IPS-18a (cell line): ENCODE measurements around the gene NME4.
"Not testable (repeated sequence)": the region's sequence is repeated elsewhere in the genome, so short reads cannot be mapped to it uniquely, and the experiment has no call there.

ENCODE experiments used
- H3K27ac ChIP-seq: one replicate; pipeline ENCODE4 v1.5.1; 2013; ENCODE audit warnings: low read length
- H3K27me3 ChIP-seq: one replicate; pipeline ENCODE4 v1.6.1; 2013; ENCODE audit warnings: mild to moderate bottlenecking, low read length; ENCODE audit not compliant: control insufficient read depth, insufficient read depth
- H3K36me3 ChIP-seq: one replicate; pipeline ENCODE4 v1.6.1; 2013; ENCODE audit warnings: low read depth, low read length; ENCODE audit not compliant: control insufficient read depth
- H3K4me1 ChIP-seq: one replicate; pipeline ENCODE4 v1.6.1; 2013; ENCODE audit warnings: low read depth, low read length; ENCODE audit not compliant: control insufficient read depth
- H3K4me3 ChIP-seq: one replicate; pipeline ENCODE4 v1.5.1; 2013; ENCODE audit warnings: low read length
- H3K9ac ChIP-seq: one replicate; pipeline ENCODE4 v1.6.1; 2013; ENCODE audit warnings: mild to moderate bottlenecking, low read length, moderate library complexity
- H3K9me3 ChIP-seq: one replicate; pipeline ENCODE4 v1.6.1; 2013; ENCODE audit warnings: low read depth, low read length; ENCODE audit not compliant: control insufficient read depth

Gene NME4

DNA sequence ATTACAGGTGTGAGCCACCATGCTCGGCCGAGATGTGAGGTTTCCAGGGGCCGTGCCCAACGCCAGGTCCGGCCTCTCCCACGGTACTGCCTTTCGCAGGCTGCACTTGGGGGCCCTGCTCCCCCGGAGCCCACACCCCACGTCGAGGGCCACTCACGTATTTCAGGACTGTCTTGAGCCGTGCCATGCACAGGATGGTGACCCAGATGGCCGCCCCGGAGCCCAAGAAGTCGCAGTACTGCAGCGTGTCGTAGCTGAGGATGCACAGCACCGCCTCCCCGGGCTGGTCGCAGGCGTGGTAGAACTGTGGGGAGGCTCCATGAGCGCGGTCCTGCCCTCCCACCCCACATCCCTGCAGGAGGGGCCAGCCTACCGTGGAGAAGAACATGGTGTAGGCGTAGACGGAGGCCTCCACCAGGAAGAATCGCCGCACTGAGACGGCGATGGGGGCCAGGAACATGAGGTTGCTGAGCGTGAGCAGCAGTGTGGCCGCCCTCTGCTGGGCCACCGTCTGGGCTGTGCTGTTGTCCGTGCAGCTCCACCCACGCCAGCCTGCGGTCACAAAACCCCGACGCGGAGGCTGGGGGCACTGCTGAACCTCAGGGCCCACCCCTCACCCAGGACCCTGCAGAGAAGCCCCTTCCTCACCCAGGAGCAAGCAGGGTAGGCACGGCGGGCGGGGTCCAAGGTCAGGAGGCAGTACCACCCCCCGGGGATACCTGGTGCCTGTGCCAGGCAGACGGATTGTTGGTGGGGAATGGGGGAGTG lies 23.0 kb upstream of the NME4 start:
- peaks cover 45% of the 10 kb centered on the region for H3K36me3 ChIP-seq
- no peak overlapping the region for H3K9ac ChIP-seq
- H3K4me1 ChIP-seq: no peaks in the 10 kb centered on the region
- H3K9me3 ChIP-seq: no peaks in the 10 kb centered on the region
- H3K4me3 ChIP-seq: no peak overlapping the region
- H3K27ac ChIP-seq: no peak overlapping the region
- H3K27me3 ChIP-seq: no peaks in the 10 kb centered on the region

DNA sequence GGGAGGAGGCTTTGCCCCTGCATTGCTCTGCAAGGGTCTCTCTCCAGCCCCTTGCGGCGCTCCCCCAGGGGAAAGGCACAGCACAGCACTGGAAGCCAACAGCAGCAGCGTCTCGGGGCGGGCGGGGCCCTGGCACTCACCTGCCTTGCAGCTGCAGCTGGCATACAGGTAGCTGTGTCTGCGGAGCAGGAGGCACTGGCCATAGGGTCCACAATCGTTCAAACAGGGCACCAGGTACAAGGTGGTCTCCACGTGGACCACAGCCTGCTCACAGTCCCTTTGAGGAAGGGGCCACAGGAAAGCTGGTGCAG lies 22.4 kb upstream of the NME4 start:
- H3K27ac ChIP-seq: no peak overlapping the region
- H3K9ac ChIP-seq: no peak overlapping the region
- no peaks in the 10 kb centered on the region for H3K4me1 ChIP-seq
- H3K9me3 ChIP-seq: no peaks in the 10 kb centered on the region
- no peaks in the 10 kb centered on the region for H3K27me3 ChIP-seq
- H3K4me3 ChIP-seq: no peak overlapping the region
- H3K36me3 ChIP-seq: peaks cover 44% of the 10 kb centered on the region

DNA sequence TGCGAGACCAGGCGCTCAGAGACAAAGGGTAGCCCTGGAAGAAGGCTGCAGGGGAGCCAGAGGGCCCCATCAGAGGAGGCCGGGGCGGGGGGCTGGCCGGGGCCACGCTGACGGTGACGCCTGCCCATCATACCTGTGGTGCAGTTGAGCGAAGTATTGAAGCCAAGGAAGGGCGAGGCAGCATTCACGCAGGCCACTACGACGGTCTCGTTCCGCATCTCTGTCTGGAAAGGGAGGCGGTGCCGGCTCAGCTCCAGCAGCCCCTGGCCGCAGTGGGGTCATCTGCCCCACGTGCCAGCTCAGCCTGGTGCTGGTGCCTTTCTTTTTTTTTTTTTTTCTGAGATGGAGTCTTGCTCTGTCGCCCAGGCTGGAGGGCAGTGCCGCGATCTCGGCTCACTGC lies 21.8 kb upstream of the NME4 start:
- Histone ChIP-seq H3K4me3 (no peak overlapping the region), H3K4me1 (no peaks in the 10 kb centered on the region), H3K36me3 (peaks cover 44% of the 10 kb centered on the region), H3K9ac (no peak overlapping the region), H3K9me3 (no peaks in the 10 kb centered on the region), H3K27me3 (no peaks in the 10 kb centered on the region), H3K27ac (no peak overlapping the region)

DNA sequence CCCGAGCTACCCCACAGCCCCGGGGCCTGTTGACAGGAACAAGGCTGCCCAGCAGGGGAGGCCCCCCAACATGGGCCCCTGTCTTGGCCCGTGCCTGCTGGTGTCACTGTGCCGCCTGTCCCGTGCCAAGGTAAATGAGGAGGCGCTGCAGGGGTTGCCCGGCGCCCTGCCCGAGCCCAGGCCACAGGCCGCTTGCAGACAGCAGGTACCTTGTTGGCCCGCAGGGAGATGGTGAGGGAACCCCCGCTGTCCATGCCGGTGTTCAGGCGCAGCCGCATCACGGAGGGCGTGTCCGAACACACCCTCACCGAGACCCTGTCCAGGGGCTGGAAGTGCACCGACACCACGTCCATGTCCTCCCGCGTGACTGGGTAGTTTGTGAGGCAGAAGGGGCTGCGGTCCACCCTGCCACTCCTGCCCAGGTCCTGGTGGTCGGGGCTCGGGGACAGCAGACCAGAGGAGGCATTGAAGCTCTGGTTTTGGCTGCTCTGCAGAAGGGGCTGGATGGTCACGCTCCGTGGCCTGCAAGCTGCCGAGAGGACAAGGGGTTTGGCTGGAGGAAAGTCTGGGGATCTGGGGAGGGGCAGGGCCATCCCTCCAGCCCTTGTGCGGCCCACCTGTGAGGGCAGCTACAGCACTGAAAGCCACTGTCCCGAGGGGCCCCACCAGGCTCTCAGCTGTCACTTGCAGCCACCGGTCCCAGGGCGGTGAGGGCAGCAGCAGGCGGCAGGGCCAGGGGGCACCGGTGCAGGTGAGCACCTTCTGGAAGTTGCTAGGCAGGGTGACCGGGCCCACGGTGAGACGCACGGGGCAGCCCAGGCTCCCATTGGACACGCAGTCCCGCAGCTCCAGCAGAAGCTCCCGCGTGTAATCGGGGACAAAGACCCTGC lies 20.8 kb upstream of the NME4 start:
- no peak overlapping the region for H3K27ac ChIP-seq

DNA sequence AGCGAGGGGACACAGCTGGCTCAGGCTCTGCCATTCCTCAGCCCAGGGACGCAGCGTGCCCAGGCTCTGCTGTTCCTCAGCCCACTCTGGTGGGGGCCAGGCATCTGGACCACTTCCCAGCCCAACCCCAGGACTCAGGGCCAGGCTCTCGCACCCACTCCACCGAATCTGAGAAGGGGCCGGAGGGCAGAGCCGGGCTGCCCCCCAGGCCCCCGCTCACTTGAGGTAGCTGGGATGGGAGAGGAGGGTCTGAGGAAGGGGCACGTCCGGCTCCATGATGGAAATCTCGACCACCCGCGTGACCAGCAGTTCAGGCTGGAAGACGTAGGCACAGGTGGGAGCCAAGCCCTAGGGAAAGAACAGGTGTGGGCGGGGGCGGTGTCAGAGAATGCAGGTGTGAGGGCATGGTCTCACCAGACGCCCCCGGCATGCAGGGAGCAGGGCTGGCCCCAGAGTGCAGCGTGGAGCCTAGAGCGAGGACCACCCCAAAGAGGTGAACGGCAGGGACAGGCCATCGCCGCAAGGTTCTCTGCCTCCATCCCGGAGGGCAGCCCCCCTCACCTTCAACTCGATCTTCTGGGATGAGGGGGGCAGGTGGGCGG lies 20.1 kb upstream of the NME4 start:
- no peaks in the 10 kb centered on the region for H3K4me1 ChIP-seq
- H3K27me3 ChIP-seq: no peaks in the 10 kb centered on the region
- H3K9me3 ChIP-seq: no peaks in the 10 kb centered on the region
- peaks cover 38% of the 10 kb centered on the region for H3K36me3 ChIP-seq
- H3K27ac ChIP-seq: no peak overlapping the region
- no peak overlapping the region for H3K9ac ChIP-seq
- no peak overlapping the region for H3K4me3 ChIP-seq

More for the DNA sequence above, 20.8 kb upstream of the NME4 start:
- H3K4me3 ChIP-seq: no peak overlapping the region
- H3K9me3 ChIP-seq: no peaks in the 10 kb centered on the region
- H3K9ac ChIP-seq: no peak overlapping the region
- no peaks in the 10 kb centered on the region for H3K27me3 ChIP-seq
- peaks cover 44% of the 10 kb centered on the region for H3K36me3 ChIP-seq
- H3K4me1 ChIP-seq: no peaks in the 10 kb centered on the region

DNA sequence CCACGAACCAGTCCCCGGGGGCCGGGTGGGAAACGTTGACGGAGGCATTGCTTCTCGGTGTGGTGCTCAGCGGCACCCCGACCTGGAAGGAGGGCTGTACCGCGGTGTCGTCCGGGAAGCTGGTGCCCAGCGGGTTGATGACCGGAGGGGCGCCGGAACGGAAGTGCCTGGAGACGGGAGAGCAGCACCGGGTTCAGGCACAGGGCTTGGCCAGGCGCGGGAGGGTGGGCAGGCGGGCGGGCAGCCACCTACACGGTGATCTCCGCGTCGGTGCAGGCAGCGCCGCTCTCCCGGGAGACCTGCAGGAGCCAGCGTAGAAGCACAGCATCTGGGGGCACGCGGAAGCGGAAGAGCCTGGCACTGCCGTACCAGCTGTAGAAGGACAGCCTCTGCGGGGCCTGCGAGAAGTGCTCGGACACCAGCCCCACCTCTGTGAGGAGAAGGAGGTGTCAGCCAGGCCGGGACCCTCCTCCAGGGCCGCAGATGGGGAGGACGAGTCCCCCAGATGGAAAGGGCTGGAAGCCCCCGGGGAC lies 19.5 kb upstream of the NME4 start:
- Histone ChIP-seq H3K27ac (no peak overlapping the region), H3K9me3 (no peaks in the 10 kb centered on the region), H3K9ac (no peak overlapping the region), H3K36me3 (peaks cover 35% of the 10 kb centered on the region), H3K4me1 (no peaks in the 10 kb centered on the region), H3K27me3 (no peaks in the 10 kb centered on the region), H3K4me3 (no peak overlapping the region)

DNA sequence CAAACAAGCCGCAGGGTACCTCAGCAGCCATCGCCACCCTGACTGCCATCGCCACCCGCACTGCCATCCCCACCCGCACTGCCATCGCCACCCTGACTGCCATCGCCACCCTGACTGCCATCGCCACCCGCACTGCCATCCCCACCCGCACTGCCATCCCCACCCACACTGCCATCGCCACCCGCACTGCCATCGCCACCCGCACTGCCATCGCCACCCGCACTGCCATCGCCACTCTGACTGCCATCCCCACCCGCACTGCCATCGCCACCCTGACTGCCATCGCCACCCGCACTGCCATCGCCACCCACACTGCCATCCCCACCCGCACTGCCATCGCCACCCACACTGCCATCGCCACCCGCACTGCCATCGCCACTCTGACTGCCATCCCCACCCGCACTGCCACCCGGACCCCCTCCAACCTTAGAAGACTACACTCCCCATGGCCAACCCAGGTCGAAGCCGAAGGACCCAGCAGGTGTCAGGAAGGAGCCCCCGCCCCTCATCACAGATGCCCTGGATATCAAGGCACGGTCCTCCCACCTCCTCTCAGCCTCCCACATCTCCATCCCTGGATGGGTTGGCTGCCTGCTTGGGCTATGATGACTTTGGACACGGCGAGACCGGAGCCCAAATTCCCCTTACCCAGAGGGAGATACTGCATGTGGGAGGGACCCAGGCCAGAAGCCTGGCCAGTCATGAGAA lies 18.7 kb upstream of the NME4 start:
- not testable (repeated sequence) for H3K4me3 ChIP-seq, H3K9me3 ChIP-seq, H3K9ac ChIP-seq, H3K27me3 ChIP-seq, H3K27ac ChIP-seq, H3K4me1 ChIP-seq
- H3K36me3 ChIP-seq: peaks cover 31% of the 10 kb centered on the region

DNA sequence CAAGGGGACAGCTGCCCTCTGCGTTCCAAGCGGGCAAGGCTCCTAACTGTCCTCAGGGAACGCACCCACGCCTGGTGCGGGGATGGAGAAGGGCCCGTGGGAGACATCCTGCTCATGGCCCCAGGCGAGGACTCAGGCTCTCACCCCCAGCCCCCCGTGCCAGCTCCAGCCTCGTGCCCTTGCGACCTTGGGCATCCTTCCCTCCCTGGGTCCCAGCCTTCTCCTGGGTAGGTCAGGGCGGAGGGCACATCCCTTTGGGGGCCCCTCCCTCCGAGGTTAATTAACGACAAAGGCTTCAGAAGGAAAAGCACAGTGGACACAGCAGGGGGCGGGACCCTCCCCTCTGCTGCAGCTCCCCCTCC lies 18.2 kb upstream of the NME4 start:
- Histone ChIP-seq H3K27ac (no peak overlapping the region), H3K4me1 (peaks cover 7% of the 10 kb centered on the region), H3K27me3 (no peaks in the 10 kb centered on the region), H3K9me3 (no peaks in the 10 kb centered on the region), H3K9ac (no peak overlapping the region), H3K4me3 (no peak overlapping the region), H3K36me3 (peaks cover 28% of the 10 kb centered on the region)

DNA sequence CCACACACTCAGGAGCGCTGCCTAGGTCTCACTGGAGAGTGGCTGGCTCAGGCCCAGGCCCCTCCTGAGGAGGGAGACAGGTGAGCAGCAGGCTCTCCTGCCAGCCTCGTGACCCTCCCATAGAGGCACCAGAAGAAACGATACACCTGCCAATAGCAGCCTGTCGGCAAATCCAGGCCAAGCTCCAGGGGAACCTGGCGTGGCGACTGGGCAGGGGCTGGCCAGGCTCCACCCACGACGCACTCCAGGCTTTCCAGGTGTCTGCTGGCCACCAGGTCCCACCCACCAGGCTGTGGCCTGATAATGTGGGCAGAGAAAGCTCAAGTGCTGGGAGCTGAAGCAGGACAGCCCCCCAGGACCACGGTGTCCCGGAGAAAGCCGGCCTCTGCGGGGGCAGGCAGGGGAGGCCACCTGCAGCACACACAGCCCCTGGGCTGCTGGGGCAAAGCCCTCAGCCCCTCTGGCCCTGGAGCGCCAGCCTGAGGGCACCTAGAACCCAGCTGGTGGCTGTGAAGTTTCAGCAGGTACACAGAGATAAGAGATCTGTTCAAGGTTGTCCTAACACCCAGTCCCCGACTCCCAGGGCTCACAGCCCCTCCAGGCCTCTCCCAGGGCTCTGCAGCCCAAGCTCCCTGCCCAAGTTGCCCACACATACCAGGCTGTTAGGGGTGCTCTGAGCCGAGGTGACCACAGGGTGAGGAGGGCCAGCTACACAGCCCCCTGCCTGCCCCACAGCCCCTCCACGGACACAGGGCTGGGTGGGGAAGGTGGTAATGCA lies 17.6 kb upstream of the NME4 start:
- peaks cover 12% of the 10 kb centered on the region for H3K4me1 ChIP-seq
- peaks cover 24% of the 10 kb centered on the region for H3K36me3 ChIP-seq
- H3K9ac ChIP-seq: no peak overlapping the region
- no peak overlapping the region for H3K4me3 ChIP-seq
- no peaks in the 10 kb centered on the region for H3K27me3 ChIP-seq
- no peak overlapping the region for H3K27ac ChIP-seq
- H3K9me3 ChIP-seq: no peaks in the 10 kb centered on the region

DNA sequence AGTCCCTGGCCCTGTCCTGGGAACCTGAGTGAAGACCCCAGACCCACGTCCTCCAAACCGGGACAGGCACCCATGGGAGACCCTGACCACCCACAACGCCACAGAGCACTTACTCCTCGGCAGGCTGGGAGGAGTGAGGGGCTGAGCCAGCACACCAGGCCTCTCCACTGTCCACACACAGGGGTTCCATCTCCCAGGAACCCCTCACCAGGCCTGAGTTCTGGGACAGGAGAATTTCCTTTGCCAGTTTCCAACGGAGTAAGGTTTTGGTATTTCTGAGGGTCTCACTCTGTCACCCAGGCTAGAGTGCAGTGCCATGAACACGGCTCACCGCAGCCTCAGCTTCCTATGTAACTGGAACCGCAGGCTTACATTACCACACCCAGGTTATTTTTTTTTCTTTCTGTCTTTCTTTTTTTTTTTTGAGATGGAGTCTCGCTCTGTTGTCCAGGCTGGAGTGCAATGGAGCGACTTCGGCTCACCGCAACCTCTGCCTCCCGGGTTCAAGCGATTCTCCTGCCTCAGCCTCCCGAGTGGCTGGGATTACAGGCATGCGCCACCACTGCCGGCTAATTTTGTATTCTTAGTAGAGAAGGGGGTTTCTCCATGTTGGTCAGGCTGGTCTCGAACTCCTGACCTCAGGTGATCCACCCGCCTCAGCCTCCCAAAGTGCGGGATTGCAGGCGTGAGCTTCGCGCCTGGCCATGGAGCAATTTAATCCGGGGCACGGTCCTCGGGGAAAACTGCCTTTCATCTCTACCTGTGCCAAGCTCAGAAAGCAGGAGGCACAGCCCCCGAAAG lies 16.8 kb upstream of the NME4 start:
- Histone ChIP-seq H3K4me1 (peaks cover 14% of the 10 kb centered on the region), H3K9ac (no peak overlapping the region)

More for the DNA sequence above, 16.8 kb upstream of the NME4 start:
- no peak overlapping the region for H3K27ac ChIP-seq
- peak overlapping the region; percentile 80 for H3K4me3 ChIP-seq
- H3K27me3 ChIP-seq: no peaks in the 10 kb centered on the region
- H3K9me3 ChIP-seq: no peaks in the 10 kb centered on the region
- peaks cover 16% of the 10 kb centered on the region for H3K36me3 ChIP-seq
